ENCODE results near the gene CST9.
A peak's percentile ranks its signal among the peaks of the same experiment; 100 is the strongest.

Gene CST9

DNA sequence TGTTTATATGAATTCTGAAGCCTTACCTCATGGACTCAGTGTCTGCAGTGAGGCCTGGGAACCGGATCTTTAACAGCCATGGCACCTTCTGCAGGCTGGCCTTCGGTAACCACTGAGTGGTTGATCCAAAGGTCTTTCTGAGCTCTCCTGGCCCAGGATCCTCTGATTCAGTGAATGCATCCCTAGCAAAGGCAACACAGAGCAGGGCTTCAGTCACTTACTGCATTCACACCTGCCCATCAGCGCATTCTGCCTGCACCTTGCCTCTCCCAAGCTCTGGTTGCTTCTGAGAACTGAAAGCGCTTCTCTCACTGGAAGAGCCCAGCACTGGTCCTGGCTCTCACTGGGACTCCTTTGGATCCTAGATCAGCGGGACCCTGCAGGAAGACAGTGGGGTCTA lies 8.4 kb upstream of the CST9 start:
- H3K4me3 ChIP-seq: no peak overlapping the region
- TF ChIP-seq, protein P1, sequence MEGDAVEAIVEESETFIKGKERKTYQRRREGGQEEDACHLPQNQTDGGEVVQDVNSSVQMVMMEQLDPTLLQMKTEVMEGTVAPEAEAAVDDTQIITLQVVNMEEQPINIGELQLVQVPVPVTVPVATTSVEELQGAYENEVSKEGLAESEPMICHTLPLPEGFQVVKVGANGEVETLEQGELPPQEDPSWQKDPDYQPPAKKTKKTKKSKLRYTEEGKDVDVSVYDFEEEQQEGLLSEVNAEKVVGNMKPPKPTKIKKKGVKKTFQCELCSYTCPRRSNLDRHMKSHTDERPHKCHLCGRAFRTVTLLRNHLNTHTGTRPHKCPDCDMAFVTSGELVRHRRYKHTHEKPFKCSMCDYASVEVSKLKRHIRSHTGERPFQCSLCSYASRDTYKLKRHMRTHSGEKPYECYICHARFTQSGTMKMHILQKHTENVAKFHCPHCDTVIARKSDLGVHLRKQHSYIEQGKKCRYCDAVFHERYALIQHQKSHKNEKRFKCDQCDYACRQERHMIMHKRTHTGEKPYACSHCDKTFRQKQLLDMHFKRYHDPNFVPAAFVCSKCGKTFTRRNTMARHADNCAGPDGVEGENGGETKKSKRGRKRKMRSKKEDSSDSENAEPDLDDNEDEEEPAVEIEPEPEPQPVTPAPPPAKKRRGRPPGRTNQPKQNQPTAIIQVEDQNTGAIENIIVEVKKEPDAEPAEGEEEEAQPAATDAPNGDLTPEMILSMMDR (IDR thresholded peaks at IDR 0.05): no peak
- H3K27ac ChIP-seq: peak overlapping the region; percentile 37 to 54
- no peak for DNase-seq (ENCODE audit: low spot score)

DNA sequence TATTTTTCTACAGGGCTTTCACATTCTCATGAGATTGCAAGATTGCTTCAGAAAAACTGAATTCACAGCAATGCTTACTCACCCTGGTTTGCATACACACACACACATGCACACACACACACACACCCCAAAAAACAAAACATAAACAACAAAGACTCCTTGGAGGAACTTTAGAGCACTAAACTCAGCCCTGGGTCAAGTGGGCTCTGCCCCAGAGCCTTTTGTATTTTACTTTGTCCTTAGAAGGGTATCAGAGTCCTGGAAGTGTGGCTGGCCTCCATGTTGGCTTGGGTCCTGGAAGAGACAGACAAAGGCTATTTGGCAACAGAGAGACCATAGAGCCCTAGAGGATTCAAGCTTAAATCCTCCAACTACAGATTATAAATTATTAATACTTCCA lies 8.0 kb upstream of the CST9 start:
- Histone ChIP-seq H3K27ac (peak overlapping the region; percentile 37 to 54), H3K4me3 (no peak overlapping the region)
- DNase-seq (ENCODE audit: low spot score): no peak
- TF ChIP-seq, protein P1 (IDR thresholded peaks at IDR 0.05): no peak

DNA sequence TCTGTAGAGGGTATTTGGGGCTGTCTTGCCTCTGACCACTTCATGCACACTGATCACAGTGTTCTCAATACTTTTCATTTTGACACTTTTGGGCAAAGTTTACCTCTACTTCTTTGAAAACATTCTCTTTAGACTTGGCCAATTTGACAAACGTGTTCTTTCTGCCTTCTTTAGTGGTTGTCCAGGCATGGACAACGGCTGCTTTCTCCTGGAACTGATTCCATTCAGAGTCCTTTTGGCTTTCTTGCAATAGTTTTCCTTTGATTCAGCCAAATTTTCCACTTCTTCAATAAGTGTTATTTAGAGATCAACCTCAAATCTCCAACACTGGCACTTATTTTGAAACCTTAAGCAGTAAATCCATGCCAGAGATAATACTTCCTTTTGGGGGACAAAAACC lies 6.7 kb upstream of the CST9 start:
- TF ChIP-seq, protein P1 (IDR thresholded peaks at IDR 0.05): no peak
- no peak for DNase-seq (ENCODE audit: low spot score)
- Histone ChIP-seq H3K27ac (peak overlapping the region in 1 of 2 donors; percentile 10), H3K4me3 (no peak overlapping the region)

DNA sequence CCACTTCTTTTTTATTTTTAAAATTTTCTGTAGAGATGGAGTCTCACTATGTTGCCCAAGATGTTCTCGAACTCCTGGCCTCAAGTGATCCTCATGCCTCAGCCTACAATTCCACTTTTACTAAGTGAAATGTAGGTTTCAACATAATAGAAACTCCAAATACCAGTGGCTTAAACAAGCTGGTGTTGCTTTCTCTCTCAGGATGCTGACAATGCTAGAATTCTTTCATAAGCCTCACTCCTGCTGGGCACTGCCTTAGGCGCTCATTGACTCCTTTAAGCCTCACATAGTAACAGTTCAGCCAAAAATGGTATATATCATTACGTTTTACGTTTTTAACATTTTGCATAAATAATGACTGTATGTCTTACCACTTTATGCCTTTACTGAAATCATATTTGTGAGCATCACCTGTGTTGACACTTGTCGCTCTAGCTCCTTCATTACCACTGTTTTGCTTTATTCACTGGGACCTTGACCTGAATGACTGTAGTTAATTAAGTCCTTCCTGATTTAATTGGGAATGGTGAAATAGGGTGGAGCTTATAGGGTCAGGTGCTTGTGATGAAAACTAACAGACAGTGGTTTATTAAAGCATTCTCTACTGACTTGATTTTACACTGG lies 3.9 kb upstream of the CST9 start:
- no peak overlapping the region for H3K27ac ChIP-seq
- H3K4me3 ChIP-seq: no peak overlapping the region
- DNase-seq (ENCODE audit: low spot score): no peak
- TF ChIP-seq, protein P1 (IDR thresholded peaks at IDR 0.05): no peak

DNA sequence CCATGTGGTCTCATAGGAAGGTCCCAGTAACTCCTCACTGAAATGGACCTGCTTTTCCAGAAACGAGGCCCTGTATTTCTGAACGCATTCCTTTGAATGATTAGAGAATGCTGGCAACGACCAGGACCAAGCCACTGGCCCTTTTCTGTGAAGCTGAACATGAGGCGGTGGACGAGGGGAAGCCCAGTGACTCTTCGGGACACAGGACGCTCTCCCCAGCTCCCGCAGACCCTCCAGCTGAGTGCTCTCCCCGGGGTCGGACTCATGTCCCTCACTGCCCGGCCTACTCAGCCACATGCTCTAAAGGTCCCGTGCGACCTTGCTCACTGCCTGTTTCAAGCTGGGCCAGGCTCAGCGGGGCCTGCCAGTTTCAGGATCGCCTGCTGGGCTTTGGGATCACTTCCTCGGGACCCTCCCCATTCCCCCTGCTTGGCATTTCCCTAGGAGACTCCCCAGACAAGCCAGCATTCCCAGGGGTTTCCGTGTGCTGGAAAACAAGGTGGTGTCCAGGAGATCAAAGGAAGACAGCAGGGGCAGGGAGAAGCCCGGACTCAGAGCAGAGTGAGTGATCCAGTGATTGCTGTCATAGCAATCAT lies 2.6 kb upstream of the CST9 start:
- Histone ChIP-seq H3K27ac (no peak overlapping the region), H3K4me3 (no peak overlapping the region)
- TF ChIP-seq, protein P1 (IDR thresholded peaks at IDR 0.05): no peak
- no peak for DNase-seq (ENCODE audit: low spot score)

DNA sequence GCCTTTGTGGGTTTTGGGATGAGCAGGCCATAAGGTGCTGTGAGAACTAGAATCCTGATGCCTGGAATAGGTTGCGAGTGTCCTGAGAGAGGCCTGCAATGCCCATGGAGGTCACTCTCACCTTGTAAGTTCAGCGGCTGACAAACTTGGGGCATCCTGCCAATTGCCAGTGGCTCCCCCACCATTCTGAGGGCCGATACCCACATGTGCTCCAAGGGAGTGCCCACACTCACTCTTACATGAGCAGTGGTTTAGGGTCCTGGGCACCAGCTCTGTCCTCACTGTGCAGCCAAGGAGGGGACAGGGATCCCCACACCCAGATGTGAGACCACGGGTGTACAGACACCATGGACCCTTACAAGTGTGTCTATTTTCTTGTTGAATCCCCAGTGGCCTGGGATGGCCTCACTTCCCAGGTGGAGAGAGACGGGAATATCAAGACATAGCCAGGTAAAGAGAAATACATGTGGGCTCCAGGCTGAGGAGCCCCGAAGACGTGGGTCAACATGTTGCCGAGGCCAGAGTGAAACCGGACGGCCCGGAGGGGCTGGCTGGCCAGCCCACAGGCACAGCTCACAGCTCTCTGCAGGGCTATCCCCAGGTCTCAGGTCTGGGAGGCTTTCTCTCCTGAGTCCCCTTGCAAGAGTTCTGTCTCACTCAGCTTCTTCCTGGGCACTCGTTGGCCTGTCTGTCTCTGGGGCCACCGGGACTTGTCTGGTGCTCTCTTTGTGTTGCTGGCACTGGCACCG lies 2.0 kb upstream of the CST9 start:
- TF ChIP-seq, protein P1 (IDR thresholded peaks at IDR 0.05): no peak
- H3K27ac ChIP-seq: no peak overlapping the region
- H3K4me3 ChIP-seq: no peak overlapping the region
- no peak for DNase-seq (ENCODE audit: low spot score)
